ENCODE results near the gene TACR1.

- TF ChIP-seq CTCF (IDR thresholded peaks at IDR 0.05; ENCODE audit: poor library complexity) (no peak), EZH2phosphoT487 (IDR thresholded peaks at IDR 0.05; ENCODE audit: low read depth, severe bottlenecking, unreplicated experiment) (no peak)
Observed at GRCh38 chr2:75233965-75234364, 34.6 kb upstream of the TACR1 start.
